HepG2 (cell line): ENCODE measurements around the gene DNAJC7. TPM values are rescaled to one million over a fixed set of nuclear protein-coding genes. Genes with fewer than 3 reads are reported as not detected.

Source experiments
- ETS1 ChIP-seq: sonication (generic); formaldehyde crosslinking; IDR thresholded peaks from 2 replicates; pipeline ENCODE4 v1.4.0; 2020; ENCODE audit warnings: missing genetic modification reagents
- EZH2 ChIP-seq: conservative IDR thresholded peaks from 2 replicates; pipeline ENCODE4 v1.6.1; 2012; ENCODE audit warnings: mild to moderate bottlenecking, low read depth, low read length, moderate library complexity
- GTF2F1 ChIP-seq: fragments of 150-350 bp; IDR thresholded peaks from 2 replicates; pipeline ENCODE4 v1.6.1; 2014; ENCODE audit warnings: low read length
- PHF21A ChIP-seq: sonication (generic); formaldehyde crosslinking; IDR thresholded peaks from 2 replicates; pipeline ENCODE4 v1.5.0; 2020; ENCODE audit warnings: mild to moderate bottlenecking, missing genetic modification reagents
- SNAPC4 ChIP-seq: sonication (generic); formaldehyde crosslinking; IDR thresholded peaks from 2 replicates; pipeline ENCODE4 v1.4.0; 2020; ENCODE audit warnings: mild to moderate bottlenecking, missing genetic modification reagents
- THAP9 ChIP-seq: sonication (generic); formaldehyde crosslinking; IDR thresholded peaks from 2 replicates; pipeline ENCODE4; 2020; ENCODE audit warnings: missing genetic modification reagents, mild to moderate bottlenecking, borderline replicate concordance
- ZBTB10 ChIP-seq: sonication (generic); formaldehyde crosslinking; IDR thresholded peaks from 2 replicates; pipeline ENCODE4 v1.4.0; 2020; ENCODE audit warnings: missing genetic modification reagents, borderline replicate concordance
- ZNF44 ChIP-seq: sonication (generic); formaldehyde crosslinking; IDR thresholded peaks from 2 replicates; pipeline ENCODE4 v1.5.1; 2020; ENCODE audit warnings: mild to moderate bottlenecking, missing genetic modification reagents
- ZNF547 ChIP-seq: sonication (generic); formaldehyde crosslinking; IDR thresholded peaks from 2 replicates; pipeline ENCODE4 v1.5.1; 2020; ENCODE audit warnings: mild to moderate bottlenecking, missing genetic modification reagents
- ZNF780A ChIP-seq: sonication (generic); formaldehyde crosslinking; IDR thresholded peaks from 2 replicates; pipeline ENCODE4 v1.8.0; 2022; ENCODE audit warnings: mild to moderate bottlenecking, missing genetic modification reagents, moderate library complexity
- ZNF891 ChIP-seq: sonication (generic); formaldehyde crosslinking; IDR thresholded peaks from 2 replicates; pipeline ENCODE4 v1.5.0; 2020; ENCODE audit warnings: mild to moderate bottlenecking, missing genetic modification reagents
- ZSCAN20 ChIP-seq: sonication (generic); formaldehyde crosslinking; IDR thresholded peaks from 2 replicates; pipeline ENCODE4 v1.4.0; 2020; ENCODE audit warnings: missing genetic modification reagents, mild to moderate bottlenecking, borderline replicate concordance
- polyA plus RNA-seq, 8 experiments: library from polyadenylated mRNA; depleted of rRNA in 3 of 8; stranded (reverse) in 7 of 8; unstranded in 1 of 8; fragments of >200 nt; fragmentation: Illumina TruSeq in 4 of 8; extraction: Trizol in 4 of 8; gene quantifications; 2 replicates each; pipeline versions ENCODE4 v1.2.1 to v1.2.3, GENCODE V29; 2011 to 2016; ENCODE audit warnings: low read depth in 4 of 8, missing spikeins in 1 of 8, mixed read lengths in 1 of 8; ENCODE audit not compliant: insufficient read depth in 1 of 8
- total RNA-seq, 5 experiments: library from RNA; depleted of rRNA; stranded (reverse); fragments of >200 nt; fragmentation: Illumina TruSeq; extraction: Trizol; gene quantifications; 2 replicates each; pipeline ENCODE4 v1.2.3, GENCODE V29; 2016; ENCODE audit warnings: low read depth in 1 of 5
- TF ChIP-seq, protein P1 (sequence below): sonication (generic); formaldehyde crosslinking; IDR thresholded peaks from 2 replicates; pipeline ENCODE4 v1.5.1; 2020; ENCODE audit warnings: missing genetic modification reagents, mild to moderate bottlenecking, borderline replicate concordance

The DNAJC7 gene
- total and polyA plus RNA-seq, 2 of the 13 experiments (the other 11 are each of a cell fraction or from before 2014, with no cell fraction given): 47.7 to 132 TPM

GRCh38 chr17:41966463-41967140, 50.6 kb downstream of the DNAJC7 start, which contains the start of gene CNP (continued):
- peak; percentile 40; the same call in 1 of the 2 replicates for TF ChIP-seq ZBTB10 (CRISPR knock-in tag)
- peak; percentile 19; the same call in 1 of the 2 replicates for TF ChIP-seq ZNF44 (CRISPR knock-in tag)
- TF ChIP-seq, protein P1, sequence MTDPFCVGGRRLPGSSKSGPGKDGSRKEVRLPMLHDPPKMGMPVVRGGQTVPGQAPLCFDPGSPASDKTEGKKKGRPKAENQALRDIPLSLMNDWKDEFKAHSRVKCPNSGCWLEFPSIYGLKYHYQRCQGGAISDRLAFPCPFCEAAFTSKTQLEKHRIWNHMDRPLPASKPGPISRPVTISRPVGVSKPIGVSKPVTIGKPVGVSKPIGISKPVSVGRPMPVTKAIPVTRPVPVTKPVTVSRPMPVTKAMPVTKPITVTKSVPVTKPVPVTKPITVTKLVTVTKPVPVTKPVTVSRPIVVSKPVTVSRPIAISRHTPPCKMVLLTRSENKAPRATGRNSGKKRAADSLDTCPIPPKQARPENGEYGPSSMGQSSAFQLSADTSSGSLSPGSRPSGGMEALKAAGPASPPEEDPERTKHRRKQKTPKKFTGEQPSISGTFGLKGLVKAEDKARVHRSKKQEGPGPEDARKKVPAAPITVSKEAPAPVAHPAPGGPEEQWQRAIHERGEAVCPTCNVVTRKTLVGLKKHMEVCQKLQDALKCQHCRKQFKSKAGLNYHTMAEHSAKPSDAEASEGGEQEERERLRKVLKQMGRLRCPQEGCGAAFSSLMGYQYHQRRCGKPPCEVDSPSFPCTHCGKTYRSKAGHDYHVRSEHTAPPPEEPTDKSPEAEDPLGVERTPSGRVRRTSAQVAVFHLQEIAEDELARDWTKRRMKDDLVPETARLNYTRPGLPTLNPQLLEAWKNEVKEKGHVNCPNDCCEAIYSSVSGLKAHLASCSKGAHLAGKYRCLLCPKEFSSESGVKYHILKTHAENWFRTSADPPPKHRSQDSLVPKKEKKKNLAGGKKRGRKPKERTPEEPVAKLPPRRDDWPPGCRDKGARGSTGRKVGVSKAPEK: no peak
- TF ChIP-seq GTF2F1: no peak
- TF ChIP-seq EZH2: no peak
- peak; percentile 63; the same call in 1 of the 2 replicates for TF ChIP-seq ETS1
- peak; percentile 76 for TF ChIP-seq ZNF891 (CRISPR knock-in tag)
- TF ChIP-seq THAP9 (CRISPR knock-in tag): no peak
- peak; percentile 83 for TF ChIP-seq ZSCAN20 (CRISPR knock-in tag)
- peak; percentile 85 for TF ChIP-seq ZNF780A (CRISPR knock-in tag)
- TF ChIP-seq ZNF547 (CRISPR knock-in tag): peak; percentile 86; the same call in 1 of the 2 replicates
- TF ChIP-seq PHF21A (CRISPR knock-in tag): peak; percentile 77
- 0 out of 2 replicates have a peak, but pooled peaks have one; percentile 45 for TF ChIP-seq SNAPC4 (CRISPR knock-in tag)
